ENCODE measurements around the gene TBKBP1.

The TBKBP1 gene, protein sequence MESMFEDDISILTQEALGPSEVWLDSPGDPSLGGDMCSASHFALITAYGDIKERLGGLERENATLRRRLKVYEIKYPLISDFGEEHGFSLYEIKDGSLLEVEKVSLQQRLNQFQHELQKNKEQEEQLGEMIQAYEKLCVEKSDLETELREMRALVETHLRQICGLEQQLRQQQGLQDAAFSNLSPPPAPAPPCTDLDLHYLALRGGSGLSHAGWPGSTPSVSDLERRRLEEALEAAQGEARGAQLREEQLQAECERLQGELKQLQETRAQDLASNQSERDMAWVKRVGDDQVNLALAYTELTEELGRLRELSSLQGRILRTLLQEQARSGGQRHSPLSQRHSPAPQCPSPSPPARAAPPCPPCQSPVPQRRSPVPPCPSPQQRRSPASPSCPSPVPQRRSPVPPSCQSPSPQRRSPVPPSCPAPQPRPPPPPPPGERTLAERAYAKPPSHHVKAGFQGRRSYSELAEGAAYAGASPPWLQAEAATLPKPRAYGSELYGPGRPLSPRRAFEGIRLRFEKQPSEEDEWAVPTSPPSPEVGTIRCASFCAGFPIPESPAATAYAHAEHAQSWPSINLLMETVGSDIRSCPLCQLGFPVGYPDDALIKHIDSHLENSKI

DNA sequence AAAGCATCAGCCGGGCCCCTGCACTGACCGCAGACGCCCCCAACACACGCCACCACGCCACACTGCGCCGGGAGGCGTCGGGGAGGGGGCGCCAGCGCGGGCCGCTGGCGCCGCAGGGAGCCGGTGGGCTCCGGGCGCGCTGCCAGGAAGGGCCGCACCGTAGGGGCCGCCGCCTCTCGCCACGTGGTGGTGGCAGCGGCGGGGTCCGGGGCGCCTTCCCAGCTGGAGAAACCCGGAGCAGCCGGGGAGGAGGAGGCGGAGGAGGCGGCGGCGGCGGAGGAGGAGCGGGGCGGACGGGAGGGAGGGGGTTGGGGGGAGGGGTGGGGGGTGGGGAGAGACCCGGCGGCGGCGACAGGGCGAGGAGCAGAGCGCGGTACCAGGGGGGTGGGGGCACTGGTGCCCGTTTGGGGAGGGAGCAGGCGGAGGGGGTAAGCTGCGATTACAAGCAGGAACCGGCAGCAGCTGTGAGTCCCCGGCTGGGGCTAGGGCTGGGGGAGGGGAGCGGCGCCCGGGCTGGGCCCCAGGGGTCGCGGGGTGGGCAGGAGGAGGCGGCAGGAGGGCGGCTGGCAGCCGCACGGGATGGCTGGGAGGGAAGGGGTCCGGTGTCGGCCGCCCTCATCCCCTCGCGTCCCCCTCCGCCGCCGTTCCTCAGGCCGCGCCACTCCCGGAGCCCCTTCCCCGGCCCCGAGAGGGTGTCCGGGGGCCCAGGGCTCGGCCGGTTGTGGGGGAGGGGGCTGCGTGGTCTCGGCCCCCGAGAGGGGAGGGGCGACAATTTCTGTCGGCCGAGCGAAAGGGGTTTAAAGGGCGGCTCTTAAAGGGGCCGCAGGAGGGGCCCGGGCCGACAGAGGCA is at the start of gene TBKBP1:
Gene TBKBP1, plus strand, starts transcription at position 431 of the 850 bp plus-strand sequence. CDS start 1,952 bp downstream, outside the sequence.
- DNase-seq = no peak

DNA sequence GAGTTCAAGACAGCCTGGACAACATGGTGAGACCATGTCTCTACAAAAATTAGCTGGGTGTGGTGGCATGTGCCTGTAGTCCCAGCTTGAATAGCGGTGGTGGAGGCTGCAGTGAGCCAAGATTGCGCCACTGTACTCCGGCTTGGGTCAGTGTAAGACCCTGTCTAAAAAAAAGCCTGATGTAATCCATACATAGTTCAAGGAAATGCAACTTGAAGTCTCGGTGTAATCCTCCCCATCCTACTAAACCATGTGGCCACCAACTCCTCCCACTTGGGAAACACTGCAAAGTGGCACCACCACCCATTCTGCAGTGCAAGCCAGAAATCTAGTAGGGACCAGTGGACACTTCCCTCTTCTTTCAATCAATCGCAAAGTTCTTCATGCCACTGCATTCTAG is 49.6 kb upstream of the TBKBP1 start:
- DNase-seq = no peak

DNA sequence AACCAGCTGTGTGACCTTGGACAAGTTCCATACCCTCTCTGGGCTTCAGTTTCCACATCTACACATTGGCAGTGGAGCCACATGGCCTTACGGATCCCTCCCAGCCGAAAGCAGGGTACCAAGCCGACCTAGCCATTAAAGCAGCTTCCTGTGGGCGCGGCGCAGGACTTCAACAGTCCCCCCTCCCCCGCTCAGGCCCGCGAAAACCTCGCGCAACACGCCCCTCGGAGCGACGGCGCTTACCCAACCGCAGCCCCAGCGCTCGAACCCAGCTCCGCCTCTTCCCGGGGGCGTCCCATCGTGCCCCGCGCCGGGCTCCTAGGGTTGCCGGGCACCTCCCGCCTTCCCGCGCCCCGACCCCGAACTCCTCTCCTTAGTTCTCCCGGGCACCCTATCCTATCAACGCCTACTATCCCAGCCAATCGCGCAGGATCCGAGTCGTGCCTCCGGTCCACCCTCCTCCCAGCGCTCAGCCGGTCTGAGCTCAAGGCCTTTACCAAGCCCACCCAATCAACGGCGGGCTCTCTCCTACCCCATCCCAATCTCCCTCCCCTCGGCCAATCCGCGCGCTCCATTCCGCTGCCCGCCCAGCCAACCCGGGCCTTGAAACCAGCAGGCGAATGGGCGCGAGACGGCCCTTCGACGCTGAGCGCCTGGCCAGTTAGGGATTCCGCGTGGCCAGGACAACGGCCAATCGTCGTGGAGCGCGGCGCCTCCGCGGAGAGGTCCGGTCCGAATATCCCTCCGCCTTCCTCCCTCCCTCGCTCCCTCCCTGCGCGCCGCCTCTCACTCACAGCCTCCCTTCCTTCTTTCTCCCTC is 44.6 kb upstream of the TBKBP1 start, which contains the start of gene KPNB1:
Gene KPNB1, plus strand, starts transcription at position 767 of the 819 bp plus-strand sequence. CDS start 326 bp downstream, outside the sequence.
- DNase-seq = peak; percentile 98

DNA sequence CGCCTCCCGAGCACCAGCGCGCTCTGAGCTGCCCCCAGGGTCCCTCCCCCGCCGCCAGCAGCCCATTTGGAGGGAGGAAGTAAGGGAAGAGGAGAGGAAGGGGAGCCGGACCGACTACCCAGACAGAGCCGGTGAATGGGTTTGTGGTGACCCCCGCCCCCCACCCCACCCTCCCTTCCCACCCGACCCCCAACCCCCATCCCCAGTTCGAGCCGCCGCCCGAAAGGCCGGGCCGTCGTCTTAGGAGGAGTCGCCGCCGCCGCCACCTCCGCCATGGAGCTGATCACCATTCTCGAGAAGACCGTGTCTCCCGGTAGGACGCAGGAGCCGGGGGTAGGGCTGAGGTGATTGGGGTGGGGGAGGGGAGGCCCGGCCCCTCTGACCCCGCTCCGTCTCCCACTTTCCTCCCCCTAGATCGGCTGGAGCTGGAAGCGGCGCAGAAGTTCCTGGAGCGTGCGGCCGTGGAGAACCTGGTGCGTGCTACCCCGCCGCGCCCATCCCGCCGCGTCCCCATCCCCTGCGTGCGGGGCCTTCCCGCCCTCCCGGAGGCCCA is 43.9 kb upstream of the TBKBP1 start:
- DNase-seq = no peak

DNA sequence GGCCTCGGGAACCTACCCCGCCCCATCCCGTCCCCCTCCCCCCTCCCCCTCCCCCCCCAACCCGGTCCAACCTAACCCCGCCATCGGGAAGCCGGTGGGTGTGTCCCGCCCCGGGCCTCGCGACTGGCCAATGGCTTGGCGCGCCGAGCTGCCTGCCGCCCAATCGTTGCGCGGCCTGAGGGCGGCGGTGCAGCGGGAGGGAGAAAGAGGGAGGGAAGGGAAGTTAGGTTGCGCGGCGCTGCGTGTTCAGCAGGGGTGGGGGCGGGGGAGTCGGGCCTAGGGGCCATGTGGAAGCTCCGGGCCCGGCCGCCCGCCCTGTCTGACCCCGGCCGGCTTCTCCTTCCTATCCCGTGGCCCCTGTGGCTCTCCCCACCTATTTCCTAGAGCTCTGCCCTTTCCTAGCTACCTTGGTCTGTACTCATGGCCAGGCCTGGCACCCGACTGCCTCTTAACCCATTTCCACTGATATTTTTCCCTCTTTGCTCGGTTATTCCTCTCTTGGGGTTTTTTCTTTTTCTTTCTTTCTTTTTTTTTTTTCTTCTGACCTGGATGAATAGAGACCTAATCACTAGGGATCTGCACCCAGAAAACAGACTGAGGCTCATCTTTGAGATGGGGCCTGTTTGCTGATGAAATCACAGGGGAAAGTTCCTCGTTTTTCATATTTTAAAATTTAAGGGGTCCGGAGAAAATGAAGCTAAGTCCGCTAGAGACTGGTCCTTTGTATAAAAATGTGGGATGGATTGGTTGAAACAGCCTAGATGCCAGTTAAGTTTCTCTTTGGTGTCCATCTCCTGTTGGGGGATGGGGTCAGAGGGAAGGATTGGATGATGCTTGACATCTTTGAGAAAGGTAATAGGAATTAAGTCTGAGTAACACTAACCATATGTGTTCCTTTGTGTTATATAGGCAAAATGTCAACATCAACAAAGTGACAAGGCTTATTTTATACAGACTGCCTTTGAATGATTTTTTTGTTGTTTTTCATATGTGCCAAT is 43.1 kb upstream of the TBKBP1 start:
- peak; percentile 88 for DNase-seq

DNA sequence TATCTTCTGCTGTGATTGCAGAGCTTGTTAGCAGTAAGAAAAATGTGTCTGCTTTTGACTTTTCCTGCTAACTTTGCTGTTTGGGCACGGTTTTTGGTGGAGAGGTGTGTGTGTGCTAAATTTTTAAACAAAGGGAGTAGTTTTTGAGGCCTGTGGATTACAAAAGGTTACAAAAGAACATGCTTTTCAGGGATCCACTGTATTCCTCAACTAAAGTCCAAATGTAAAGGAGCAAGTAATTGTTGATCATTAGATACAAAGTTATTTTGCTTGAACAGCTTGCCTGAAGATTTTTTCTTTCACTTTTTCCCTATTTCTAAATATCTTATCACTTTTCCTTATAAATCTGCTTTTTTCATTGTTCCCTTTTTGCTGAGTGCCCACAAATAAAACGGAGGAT is 42.3 kb upstream of the TBKBP1 start:
- DNase-seq = no peak

DNA sequence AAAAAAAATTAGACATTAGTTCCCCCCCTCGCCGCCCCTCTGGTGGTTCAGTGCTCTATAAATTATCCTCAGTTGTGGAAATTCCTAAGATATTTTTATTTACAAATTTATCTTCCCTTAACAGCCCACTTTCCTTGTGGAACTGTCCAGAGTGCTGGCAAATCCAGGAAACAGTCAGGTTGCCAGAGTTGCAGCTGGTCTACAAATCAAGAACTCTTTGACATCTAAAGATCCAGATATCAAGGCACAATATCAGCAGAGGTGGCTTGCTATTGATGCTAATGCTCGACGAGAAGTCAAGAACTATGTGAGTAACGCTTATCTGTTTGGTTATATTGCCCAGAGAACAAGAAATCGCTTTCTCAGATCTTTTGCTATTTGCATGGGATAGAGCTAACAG is 41.4 kb upstream of the TBKBP1 start:
- DNase-seq = no peak

DNA sequence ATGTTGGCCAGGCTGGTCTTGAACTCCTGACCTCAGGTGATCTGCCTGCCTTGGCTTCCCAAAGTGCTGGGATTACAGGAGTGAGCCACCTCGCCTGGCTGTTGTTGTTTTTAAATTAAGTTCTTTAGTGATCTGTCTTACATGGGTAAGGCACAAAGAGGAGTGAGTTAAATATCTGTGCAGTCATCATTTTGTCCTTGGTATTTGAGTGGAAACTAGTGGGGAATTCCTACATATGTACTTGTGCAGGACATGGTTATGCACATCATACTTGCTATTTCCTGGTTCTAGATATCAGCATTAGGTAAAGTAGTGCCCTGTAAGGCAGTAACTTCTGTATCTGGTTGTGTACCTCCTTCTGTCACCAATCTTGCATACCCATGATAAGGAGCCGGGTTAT is 40.5 kb upstream of the TBKBP1 start:
- no peak for DNase-seq

DNA sequence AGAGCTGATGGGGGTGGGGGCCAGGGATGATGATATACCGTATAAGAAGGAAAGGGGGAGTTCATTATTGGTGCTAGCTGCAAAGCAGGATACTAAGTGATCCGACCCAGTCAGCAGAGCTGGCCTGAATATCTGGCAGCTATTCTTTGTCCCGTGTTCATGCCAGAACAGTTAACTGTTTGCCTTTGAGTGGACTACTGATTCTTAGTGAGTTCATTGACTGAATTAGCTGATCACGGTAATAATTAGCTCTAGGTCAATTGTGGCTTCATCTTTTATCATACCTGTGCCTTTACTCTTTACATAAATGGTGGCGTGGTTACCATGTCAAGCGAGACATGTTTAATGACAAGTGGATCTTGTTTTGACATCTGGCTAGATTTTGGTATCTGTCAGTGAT is 39.0 kb upstream of the TBKBP1 start:
- no peak for DNase-seq

DNA sequence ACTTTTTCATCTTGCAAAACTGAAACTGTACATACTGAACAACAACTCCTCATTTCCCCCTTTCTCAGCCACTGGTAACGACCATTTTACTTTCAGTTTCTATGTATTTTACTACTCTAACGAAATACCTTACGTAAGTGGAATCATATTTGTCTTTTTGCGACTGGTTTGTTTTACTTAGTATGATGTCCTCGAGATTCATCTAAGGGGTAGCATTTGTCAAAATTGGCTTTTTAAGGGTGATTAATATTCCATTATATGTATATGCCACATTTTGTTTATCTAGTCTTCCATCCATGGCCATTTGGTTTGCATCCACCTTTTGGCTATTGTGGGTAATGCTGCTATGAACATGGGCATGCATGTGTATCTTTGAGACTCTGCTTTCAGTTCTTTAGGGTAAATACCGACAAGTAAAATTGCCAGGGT is 33.9 kb upstream of the TBKBP1 start:
- no peak for DNase-seq

DNA sequence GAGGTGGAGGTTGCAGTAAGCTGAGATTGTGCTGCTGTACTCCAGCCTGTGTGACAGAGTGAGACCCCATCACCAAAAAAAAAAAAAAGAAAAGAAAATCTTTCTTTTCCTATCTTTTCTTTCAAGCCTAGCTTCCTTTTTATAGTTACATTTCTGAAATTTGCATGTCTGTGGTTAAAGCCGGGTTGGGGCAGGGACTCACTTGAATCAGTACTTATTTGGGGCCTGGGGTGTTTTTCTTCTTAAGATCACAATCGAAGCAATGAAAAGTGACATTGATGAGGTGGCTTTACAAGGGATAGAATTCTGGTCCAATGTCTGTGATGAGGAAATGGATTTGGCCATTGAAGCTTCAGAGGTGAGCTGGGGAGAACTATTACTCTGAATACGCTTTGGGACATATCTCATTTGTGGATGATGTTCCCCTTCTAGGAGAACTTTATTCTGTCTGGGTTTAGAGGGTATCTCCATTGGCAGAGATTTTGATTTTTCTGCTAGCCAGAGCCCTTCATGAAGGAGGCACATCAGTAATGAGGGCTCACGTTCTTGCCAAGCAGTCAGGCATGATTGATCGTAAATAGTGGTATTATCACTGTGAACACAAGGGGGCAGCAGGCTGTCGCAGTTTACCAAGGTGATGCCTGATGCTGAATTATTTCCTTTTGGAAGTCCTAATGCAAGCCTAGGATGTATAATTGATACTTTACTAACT is 29.9 kb upstream of the TBKBP1 start:
- no peak for DNase-seq

DNA sequence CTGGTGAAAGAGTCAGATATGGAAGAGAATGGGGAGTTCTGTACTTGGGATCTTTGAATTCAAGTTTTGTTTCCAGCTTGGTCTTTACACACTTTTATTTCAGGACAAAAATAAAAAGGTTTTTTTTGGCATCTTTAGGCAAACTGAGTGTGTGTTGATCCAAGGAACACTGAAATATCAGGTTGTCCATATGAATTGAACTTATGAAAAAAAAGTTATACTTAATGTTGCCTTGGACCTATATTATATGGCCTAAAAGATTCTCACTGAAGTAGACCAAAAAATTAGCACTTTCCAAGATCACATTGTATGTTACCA is 29.4 kb upstream of the TBKBP1 start:
- DNase-seq = no peak

DNA sequence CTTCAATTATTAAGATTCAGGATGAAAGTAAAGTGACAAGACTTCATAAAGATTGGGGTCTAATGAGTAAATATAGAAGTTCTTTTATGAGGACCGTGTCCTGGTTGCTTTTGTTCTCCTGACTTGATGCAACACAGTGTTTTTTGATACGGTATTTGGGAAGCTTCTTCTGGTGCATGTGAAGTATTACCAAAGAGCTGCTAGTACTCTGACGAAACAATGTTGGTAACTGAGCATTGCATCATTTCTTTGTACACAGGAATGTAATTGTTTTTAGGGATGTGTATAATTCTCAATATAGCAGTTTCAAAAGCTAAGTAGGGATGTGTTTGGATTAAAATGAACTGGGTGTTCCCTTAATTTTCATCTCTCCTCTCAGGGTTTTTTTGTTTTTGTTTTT is 28.3 kb upstream of the TBKBP1 start:
- no peak for DNase-seq

DNA sequence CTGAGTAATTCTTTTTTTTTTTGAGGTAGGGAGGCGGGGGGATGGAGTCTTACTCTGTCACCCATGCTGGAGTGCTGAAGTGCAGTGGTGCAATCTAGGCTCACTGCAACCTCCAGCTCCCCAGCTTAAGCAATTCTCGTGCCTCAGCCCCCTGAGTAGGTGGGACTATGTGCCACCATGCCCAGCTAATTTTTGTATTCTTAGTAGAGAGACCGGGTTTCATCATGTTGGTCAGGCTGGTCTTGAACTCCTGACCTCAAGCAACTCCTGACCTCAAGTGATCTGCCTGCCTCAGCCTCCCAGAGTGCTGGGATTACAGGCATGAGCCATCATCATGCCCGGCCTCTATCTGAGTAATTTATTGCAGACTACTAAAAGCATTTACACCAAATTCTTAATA is 24.9 kb upstream of the TBKBP1 start:
- no peak for DNase-seq

DNA sequence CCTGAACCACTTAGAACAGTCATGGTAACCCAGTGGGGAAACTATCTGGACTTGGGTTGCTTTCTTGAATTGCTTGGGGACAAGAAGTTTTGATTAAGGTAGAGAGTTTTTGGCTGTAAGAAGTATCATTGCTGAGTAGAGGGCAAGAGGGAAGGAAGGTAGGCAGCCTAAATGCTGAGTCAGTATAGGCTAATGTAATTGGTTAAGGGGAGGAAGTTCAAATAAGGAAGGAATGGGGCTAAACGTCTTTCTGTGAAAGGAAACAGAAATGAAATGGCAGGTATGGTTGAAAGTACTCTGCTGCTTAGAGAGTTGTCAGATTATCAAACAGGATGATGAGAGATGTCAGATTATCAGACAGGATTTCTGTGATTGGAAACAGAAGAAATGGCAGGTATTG is 23.9 kb upstream of the TBKBP1 start:
- no peak for DNase-seq

DNA sequence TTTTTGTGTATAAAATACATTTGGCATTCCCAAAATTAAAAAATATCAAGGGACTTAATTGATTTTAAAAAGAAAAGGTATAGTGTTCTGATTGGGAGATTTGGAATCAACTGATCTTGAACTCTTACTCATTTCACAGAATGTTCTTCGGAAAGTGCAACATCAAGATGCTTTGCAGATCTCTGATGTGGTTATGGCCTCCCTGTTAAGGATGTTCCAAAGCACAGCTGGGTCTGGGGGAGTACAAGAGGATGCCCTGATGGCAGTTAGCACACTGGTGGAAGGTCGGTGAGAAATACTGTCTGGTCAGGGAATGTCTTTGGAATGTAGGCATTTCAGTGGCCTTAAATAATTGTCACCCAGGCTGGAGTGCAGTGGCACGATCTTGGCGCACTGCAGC is 19.5 kb upstream of the TBKBP1 start:
- DNase-seq = no peak

DNA sequence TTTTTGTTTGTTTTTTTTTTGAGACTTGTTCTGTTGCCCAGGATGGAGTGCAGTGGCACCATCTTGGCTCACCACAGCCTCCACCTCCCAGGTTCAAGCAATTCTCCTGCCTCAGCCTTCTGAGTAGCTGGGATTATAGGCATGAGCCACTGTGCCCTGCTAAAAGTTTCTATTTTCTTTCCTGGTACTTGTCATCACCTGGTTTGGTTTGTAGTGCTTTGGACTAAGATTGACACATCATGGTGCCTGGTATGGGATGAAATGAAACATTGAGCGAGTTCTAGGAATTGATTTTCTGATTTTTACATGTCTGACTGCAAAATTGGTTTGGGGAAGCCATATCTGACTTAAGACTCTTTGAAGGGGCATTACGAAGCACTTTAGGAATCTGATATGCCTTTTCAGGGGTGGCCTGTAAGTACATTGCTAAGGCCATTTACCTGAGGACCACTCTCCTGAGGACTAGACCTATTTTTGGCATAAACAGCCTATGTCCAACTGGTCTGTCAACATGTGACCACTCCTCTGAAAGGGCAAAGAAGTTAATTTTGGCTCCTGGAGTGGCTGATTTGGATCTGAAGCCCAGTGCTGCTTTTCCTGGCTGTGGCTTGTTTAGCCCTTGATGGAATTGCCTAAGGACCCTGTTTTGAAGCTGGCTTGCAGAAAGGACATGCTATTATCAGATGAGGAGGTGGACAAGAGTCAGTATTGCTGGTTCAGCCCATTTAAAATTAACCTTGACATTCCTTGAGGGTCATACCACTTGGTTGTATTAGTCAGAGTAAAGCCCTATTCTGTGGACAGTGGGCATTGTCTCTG is 18.4 kb upstream of the TBKBP1 start:
- no peak for DNase-seq

DNA sequence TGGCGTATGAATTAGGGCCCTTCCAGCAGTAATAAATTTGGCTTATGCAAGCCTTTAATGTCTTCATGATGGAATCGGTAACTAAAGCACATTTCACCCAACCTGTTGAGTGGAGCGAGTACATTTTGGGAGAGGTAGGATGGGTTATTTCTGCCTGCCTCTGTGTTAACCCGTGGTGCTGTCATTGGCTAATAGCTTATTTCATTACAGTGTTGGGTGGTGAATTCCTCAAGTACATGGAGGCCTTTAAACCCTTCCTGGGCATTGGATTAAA is 17.8 kb upstream of the TBKBP1 start:
- no peak for DNase-seq

DNA sequence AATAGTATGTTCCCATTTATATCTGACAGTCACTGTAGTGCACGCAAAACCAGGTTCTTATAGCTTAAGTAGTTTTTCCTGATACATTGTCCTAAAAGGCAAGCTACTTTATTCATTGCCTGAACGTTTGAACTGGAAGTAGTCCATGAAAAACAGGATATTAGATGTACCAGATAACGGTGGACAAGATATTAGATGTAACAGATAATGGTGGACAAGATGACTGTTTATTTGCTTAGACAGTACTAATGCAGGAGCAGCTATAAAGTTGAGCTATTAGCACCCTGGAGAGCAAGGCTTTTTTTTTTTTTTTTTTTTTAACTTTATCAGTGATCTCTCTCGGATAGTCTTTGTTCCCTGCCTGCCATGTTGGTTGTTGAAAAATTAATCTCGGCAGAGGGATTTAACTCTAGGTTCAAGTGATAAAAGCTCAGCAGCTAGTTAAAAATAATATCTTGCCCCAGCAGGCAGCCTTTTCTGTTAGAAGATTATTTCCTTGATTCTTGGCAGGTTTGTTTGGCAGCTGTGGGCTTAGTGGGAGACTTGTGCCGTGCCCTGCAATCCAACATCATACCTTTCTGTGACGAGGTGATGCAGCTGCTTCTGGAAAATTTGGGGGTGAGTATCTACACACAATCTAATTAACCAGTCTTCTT is 17.3 kb upstream of the TBKBP1 start:
- no peak for DNase-seq
